IPS-NIHi7 (cell line): ENCODE measurements around the gene HNRNPH3.

Experiments used
- DNase-seq: peaks from one replicate; pipeline ENCODE4 v3.0.0; 2012; ENCODE audit warnings: mixed read lengths; ENCODE audit errors: extremely low spot score

The HNRNPH3 gene

DNA sequence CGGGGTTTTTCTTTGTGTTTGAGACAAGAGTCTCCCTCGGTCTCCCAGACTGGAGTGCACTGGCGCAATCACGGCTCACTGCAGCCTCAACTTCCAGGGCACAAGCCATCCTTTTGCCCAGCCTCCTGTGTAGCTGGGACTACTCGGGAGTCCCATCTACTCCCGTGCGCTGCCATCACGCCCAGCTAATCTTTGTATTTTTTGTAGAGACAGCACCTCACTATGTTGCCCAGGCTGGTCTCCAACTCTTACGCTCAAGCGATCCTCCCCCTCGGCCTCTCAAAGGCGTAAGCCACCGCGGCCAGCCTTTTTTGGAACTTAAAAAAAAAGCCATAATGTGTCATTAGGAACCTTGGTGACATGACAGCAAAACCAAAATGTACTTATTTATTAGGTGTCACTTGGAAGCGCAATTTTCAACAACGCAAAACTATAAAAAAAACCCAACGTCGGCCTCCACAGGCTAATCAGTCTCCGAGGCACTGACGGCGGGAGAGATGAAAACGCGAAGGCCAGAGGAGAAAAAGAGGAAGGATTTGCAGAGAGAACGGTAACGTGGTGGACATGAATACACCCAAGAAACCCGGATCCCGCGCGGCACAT lies 911 bp upstream of the HNRNPH3 start:
- no peak for DNase-seq

- DNase-seq = peak; percentile 73
Measured at GRCh38 chr10:68332259-68333057, 594 bp downstream of the HNRNPH3 start, which contains the start of gene PBLD. Gene PBLD, minus strand, starts transcription at chr10:68332928. Its CDS starts 26,084 bp downstream, at chr10:68306844.

DNA sequence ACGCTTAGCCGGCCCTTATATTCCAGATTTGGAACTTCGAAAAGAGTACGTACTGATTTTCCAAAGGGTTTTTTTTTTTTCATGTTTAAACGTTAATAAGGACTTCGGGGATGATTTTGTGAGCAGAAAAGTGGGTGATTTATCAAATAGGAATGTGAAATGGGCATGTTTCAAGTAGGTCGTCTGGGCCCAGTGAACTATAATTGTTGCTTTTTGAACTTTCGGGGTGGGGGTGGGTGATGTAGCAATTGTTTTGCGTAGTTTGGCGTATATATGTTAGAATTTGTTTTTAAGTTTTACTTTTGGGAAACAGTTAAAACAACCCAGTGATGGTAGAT lies 1.2 kb downstream of the HNRNPH3 start:
- no peak for DNase-seq

GRCh38 chr10:68333440-68334431 lies 1.9 kb downstream of the HNRNPH3 start:
- no peak for DNase-seq

GRCh38 chr10:68334672-68335467 lies 3.0 kb downstream of the HNRNPH3 start:
- DNase-seq = no peak

DNA sequence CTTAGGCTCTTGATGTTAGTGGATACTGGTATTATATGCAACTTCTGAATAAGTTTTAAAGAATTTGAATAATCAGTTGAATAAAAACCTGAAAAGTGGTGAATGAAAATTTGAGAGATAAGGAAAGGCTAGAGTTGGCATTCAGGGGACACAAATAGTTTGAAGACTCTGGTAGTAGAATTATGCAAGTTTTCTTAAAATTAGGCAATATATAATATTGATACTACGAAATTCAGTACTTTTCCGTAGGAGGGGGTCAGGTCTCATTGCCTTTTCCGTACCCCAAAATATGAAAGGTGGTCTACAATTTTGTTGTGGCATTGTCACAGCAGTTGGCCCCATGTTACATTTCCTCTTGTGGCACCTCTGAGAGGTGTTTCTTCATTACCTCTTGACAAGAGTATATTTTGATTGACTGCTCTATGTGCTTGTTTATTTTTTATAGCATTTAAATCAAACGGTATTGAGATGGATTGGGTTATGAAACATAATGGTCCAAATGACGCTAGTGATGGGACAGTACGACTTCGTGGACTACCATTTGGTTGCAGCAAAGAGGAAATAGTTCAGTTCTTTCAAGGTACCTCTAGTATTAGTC lies 5.0 kb downstream of the HNRNPH3 start:
- DNase-seq = no peak

GRCh38 chr10:68340358-68341080 lies 8.7 kb downstream of the HNRNPH3 start:
- no peak for DNase-seq

- no peak for DNase-seq
Measured at GRCh38 chr10:68342909-68343516, 11.1 kb downstream of the HNRNPH3 start.

GRCh38 chr10:68345621-68346020 lies 13.8 kb downstream of the HNRNPH3 start:
- no peak for DNase-seq

- no peak for DNase-seq
Measured at GRCh38 chr10:68346774-68347173, 14.9 kb downstream of the HNRNPH3 start.

DNA sequence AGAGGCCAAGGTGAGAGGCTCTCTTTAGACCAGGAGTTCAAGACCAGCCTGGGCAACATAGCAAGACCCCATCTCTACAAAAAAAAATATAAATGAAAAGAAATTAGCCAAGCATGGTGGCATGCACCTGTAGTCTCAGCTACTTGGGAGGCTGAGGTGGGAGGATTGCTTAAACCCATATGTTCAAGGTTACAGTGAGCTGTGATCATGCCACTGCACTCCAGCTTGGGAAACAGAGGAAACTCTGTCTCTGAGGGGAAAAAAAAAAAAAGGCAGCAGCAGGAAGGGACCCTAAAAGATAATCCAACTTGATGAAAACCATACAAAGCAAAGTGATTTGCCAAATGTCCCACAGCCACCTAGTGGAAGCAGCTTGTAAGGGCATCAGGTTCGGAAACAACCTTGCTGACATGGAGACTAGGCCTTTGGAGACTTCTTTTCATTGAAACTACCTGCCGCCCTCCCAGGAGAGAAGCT lies 16.4 kb downstream of the HNRNPH3 start:
- peak; percentile 76 for DNase-seq

GRCh38 chr10:68353537-68353936 lies 21.7 kb downstream of the HNRNPH3 start:
- no peak for DNase-seq

- DNase-seq = no peak
Measured at GRCh38 chr10:68359189-68359588, 27.3 kb downstream of the HNRNPH3 start.

DNA sequence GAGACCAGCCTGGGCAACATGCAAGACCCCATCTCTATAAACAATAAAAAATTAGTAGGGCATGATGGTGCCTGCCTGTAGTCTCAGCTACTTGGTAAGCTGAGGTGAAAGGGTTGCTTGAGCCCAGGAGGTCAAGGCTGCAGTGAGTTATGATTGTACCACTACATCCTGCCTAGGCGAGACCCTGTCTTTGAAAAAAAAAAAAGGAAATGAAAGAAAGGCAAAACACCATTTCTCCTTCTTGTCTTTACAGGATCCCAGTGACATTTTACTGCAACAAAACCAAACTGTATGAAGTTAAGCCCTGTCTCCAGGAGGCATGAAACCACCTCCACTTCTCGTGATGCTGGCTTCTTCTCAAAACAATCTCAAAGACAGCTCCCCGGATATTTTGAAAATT lies 30.7 kb downstream of the HNRNPH3 start:
- DNase-seq = no peak

- DNase-seq = no peak
Measured at GRCh38 chr10:68364101-68364886, 32.4 kb downstream of the HNRNPH3 start.

- no peak for DNase-seq
Measured at GRCh38 chr10:68365611-68366010, 33.7 kb downstream of the HNRNPH3 start.

GRCh38 chr10:68366600-68366999 lies 34.7 kb downstream of the HNRNPH3 start:
- DNase-seq = no peak

DNA sequence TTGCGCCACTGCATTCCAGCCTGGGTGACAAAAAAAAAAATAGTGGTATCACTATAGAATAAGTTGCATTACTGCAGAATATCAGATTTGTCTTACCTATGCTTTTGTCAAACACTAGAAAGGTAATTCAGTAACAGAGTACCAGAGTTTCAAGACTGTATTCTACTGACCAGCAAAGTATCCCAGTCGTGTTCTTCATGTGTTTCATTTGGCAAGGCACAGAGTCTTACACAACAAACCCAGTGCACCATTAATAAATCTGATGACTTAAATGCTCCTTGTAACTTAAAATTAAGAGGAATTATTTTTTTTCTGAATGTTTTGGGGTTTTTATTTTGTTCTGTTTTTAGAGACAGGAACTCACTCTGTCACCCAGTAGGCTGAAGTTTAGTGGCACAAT lies 35.3 kb downstream of the HNRNPH3 start:
- no peak for DNase-seq

- DNase-seq = no peak
Measured at GRCh38 chr10:68371604-68372003, 39.7 kb downstream of the HNRNPH3 start.
